T-helper 9 cell (primary cell): ENCODE results near the gene UNC79.

Experiments used
- DNase-seq: peaks from one replicate; pipeline ENCODE4 v3.0.0-alpha.2; 2020

UNC79 gene

DNA sequence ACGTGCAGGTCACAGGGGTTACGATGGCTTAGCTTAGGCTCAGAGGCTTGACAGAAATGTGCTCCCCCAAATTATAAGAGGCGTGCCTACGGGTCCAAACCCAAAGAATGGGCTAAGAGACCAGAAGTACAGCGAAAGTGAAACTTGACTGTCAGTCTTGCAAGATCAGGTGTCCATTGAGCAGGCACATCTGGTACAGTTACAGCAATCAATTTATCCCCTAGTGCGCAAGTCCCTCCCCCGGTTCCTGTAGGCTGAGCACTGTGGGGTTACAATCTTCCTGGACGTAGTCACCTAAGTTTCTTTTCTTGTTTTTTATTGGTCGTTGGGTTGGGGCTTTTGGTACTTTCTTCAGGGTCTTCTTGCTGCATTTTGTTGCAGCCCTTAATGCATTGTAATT, 134.2 kb downstream of the UNC79 start:
- no peak for DNase-seq

DNA sequence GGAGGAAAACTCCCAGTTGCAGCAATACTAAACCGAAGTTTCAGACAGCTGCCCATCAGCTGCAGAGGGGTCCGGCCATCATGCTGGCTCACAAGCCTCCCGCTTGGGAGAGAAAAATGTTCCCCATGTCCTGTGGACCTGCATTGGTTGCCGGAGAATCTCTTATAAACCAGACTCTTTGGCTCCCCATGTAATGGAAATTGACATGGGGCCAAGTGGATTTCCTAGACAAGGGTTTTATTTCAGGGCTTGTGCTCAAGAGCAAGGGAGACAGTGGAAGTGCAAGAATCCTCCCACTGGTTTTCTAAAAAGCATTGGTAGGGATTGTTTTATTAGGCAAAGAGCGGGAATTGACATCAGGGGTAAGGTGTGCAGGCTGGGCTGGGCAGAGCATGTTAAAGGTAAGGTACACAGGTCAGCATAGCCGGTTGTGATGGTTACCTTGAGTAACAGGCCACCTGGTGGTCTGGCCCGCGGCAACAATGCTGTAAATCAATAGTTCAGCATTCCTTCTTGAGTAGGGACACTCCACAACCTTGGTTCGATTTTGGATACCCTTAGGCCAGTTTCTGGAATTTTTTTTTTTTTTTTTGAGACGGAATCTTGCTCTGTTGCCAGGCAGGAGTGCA, 135.4 kb downstream of the UNC79 start:
- no peak for DNase-seq

DNA sequence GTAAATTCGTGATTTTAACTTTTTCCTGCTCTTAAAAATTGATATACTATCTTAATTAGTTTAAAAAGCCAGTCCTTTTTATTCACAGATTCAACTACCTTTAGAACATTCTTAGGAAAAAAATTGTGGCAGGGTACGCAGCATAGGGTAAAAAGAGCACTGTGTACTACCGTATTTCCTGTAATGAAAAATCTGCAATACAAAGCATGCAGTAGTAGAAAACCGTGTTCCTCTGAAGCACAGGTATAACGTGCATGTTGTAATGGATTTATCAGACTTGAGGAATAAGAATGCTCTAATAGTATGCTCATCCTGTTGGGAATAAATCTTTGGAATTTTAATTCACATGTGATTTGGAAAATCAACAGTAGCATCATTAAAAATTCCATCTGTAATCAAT, 140.5 kb downstream of the UNC79 start:
- DNase-seq, result no peak

DNA sequence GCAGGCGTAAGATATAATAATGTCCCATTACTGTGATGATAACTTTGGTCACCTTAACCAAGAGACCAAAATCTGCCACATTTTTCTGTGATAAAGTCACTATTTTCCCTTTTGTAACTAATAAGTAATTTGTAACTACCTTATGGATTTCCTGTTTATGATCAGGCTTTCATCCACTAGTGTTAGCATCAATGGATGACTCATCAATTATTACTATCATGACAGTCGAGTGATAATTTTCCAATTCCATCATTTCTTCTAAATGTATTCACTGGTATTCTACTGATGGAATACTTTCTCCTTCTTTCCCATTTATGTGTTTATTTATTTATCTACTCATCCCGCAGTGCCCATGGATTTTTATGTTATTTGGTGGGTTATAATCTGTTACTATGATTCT, 148.4 kb downstream of the UNC79 start:
- DNase-seq, result no peak

DNA sequence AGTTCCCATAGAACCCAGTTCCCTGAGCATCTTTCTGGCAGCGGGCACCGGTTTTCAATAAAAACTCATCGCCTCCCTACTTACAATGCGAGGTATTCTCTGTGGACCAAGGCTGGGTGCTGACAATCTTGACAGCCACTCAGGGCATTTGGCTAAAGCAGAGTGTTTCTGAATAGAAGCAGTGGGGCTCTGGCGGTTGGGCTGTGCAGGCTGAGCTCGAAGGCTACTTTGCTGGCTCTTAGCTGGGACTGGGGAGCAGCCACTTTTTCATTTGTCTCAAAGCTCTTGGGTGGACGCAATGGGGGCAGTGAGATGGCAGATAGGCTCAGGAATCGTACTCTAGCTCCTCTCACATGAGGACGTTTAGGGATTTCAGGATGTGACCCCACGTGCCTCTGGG, 151.8 kb downstream of the UNC79 start:
- no peak for DNase-seq

DNA sequence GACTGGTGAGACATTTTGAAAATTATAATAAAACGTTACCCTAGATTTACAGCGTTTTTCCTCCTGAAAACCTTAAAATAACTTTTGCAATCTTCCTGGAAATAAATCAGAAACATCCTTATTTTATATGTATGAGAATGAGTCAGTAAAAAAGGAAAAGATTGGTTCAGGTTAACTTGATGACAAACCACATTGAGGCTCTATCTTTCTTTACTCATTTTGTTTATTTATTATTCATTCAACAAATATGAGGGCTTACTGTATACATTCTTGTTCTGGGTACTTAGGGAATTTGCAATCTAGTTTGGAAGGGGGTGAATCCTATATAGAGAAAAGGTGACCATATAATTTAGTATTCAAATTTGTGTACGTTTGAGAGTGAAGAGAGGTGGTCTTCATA, 156.6 kb downstream of the UNC79 start:
- DNase-seq, result no peak

DNA sequence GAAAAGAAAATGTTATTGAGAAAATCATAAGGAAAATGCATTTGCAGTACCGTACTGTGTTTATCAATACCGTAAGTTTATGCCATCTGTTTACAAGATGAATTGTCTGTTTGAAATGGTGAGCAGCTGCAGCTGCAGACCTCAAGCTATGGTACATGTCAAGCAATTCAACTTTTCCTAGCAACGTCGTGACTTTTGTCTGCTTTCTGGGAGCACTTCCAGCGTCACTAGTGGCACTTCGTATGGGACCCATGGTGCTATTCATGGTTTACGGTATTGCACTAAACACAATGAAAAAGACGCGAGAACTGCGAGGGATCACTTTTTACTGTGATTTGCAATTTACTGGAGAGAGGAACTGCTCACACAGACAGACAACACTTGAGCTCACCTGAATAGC, 160.8 kb downstream of the UNC79 start:
- no peak for DNase-seq

DNA sequence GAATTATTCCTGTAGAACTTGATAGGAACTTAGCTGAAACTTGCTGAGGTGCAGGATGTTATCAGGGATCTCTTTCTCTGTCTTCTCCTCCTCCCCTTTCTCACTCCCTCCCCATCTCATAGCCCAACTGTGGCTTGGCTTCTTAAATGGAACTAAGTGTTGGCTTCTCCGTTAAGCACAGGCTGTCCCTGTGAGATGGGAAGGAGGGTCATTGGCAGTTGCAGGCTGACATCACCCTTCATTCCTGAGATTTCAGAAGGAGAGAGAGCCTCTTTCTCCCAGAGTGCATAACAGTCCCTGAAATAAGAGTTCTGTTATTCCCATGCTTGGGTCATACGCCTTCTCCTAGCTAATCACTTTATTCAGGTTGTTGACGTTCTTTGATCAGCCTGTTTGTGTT, 162.0 kb downstream of the UNC79 start:
- DNase-seq, result no peak

DNA sequence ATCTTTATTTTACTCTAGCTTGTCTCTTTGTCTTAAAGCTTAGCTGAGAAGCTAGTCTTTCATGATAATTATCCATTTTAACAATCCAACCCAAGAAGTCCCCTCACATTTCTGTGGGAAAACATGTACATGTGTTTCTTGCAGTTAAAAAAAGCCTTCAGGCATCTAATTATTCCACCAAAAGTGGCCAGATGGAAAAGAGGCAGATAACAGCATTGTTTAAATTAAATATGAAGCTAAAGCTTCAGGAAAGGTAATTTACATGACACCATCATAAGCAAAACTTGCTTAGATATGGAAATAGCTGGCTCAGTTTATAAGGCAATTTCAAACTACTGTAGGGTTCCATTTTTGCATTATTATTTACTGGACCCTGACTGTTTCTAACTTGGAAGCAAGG, 175.4 kb downstream of the UNC79 start:
- DNase-seq, result no peak

DNA sequence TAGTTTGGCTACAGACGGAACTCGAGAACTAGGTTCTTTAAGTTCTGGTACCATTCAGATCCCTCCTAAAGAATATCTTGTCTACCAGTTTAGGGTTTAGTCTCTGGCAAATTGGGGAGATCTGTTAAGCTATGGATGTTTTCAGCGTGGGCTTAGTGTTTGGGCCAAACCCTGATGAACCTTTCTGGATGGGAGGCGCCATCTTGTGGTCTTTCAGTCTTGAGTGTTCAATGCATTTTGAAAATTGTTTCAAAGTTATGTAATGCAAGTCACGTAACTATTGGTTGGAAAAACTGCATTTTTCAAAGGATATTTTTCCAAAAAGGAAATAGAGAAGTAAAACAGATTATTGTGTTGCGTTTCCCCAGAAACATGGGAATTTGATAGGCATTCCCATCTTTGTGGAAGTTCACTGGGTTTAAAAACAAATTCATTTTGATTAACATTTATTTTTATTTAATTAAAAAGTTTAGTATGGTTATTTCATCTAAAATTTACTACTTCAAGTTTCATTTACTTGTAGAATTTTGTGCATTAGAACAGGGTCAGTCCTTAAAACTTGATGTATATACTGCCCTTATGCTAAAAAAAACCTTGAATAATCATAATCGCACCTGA, 188.5 kb downstream of the UNC79 start:
- DNase-seq, result no peak

DNA sequence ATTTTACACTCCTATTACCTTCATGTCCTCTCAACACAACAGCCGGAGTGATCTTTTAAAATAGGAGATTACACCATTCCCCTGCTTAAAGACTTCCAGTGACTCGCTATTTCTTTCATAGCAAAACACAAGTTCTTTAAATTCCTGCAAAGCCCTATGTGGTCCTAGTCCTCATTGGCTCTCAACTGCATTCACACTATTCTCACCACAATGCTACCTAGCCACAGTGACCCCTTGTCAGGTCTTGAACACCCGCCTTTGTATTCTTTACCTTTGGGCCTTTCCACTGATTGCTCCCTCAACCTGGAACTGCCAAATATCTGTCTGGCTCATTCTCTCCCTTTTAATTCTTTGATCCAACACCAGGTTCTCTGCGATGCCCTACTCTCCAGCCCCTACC, 197.3 kb downstream of the UNC79 start:
- no peak for DNase-seq

DNA sequence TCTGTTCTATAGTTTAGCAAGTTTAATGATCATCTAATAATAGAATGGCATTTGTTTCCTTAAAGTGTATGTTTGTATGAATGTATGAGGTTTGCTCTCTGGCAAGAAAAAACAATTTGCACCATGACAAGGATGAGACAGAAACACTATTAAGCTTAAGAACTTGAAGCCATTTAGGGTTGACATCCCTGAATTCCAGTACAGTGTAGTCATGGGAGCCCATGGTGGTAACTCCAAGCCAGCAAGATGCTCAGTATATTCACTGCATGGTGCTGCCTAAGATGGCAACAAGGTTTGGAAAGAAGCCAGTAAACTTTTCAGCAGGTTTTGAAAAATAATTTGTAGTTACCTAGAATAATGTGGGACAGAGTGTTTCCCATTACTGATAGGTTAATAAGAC, 198.9 kb downstream of the UNC79 start:
- DNase-seq, result no peak

DNA sequence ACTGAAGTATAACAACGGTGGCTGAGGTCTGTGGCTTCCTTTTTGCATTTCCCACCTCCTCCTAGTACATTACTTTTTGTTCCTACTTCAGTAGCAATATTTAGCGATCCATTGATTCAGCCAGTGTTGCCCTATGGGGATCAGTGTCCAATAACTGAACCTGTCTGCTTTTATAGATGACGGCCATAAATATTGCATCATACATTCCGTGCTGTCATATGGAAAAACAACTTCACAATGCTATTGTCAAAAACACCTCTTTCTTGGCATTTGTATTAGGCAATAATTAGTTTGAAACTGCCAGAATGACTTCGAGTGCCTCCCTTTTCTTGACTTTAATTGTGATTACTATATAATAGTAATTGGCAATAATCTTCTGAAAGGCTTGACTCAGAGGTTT, 208.1 kb downstream of the UNC79 start:
- no peak for DNase-seq

DNA sequence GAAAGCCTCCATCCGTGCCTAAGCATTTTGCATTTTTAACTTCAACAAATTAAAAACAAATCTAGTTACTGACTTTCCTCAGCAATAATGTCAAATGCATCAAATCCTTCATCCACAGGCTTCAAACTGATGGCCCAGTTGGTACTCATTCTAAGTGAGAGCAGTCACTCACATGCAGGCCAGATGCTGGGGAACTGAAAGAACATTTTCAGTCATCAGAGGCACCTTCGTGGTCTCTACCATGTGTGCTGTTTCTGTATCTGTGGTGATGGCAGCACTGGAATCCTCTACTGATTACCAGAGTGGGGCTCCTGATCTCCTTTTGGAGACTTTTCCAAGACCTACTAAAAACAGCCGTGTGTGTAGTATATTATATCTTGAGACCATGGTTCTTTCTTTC, 212.4 kb downstream of the UNC79 start:
- DNase-seq, result no peak

DNA sequence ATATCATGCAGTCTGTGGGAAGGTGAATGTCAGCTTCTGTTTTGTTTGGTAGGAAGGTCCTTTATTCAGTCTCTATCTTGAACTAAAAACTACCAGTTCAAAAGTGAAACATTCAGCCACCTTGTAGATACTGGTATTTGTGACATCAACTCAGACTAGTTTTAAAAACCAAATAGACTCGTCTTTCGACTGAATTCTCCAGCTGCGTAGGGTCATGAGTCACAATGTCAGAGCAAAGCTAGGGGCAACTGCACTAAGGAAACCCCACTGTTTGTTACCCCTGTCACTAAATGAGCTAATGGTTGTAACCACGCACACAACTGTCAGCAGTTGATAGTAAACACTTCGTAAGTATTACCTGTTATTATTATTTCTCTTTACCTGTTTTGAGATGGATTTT, 212.9 kb downstream of the UNC79 start:
- no peak for DNase-seq

DNA sequence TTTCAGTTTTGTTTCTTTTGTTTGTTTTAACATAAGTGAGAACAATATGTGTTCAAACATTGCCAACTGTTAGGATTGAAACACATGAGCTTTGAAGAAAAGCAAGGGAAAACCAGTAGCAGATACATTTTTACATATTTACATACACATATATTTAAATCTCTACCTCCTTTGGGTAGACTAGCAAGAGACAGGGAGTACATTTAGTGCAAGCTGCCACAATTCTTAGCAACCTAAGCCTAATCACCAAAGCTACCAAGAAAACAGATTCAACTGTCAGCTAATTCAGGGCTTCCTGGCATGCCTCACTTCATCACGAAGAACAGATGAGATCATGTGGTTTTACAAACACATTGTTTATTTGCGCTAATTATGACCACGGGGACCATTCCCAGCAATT, 214.5 kb downstream of the UNC79 start:
- DNase-seq, result no peak

DNA sequence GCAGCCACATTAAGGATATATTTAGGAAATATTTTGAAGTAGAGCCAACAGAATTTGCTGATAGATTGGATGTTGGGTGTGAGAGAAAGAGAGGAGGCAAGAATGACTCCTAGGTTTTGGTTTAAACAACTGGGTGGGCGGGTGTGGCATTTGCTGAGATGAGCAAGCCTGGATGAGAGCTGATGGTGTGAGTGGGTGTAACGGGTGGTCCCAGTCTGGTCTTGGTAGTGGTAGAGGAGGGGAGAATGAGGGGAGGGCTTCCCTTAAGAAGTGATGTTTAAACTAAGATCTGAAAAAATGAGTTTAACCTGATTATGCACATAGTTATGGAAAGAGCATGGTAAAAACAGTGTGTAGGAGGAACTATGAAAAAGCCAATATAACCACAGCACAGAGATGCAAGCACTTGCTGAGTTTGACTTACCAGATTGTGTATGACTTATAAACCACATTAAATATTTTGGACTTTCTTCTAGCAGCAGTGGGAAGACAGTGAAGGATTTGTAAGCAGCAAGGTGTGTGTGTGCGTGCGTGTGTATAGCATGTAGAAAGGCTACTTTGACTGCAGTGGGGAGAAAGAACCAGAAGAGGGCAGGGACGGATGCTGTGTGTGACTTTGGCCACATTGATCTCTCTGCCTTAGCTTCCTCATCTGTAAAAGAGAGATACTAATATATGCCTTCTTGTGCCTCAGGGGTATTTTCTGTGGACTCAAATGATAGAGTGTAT, 217.9 kb downstream of the UNC79 start:
- DNase-seq, result no peak

DNA sequence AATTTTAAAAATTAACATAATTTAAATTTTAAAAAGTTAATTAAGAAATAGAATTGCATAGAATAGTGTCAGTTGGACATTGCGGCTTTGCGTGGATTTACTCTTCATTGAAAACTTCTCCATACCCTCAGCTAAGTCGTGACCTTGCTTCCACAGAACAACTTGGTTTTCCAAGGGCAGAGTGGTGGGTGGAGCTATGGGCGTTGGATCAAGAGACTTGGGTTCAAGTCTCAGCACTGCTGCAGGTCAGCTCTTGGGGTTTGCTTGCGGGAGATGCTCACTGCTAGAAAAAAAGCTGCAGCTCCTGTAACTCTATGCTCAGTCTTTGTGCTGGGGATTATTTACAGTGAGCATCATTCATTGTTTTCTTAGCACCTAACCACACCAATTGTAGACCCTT, 223.9 kb downstream of the UNC79 start:
- no peak for DNase-seq

DNA sequence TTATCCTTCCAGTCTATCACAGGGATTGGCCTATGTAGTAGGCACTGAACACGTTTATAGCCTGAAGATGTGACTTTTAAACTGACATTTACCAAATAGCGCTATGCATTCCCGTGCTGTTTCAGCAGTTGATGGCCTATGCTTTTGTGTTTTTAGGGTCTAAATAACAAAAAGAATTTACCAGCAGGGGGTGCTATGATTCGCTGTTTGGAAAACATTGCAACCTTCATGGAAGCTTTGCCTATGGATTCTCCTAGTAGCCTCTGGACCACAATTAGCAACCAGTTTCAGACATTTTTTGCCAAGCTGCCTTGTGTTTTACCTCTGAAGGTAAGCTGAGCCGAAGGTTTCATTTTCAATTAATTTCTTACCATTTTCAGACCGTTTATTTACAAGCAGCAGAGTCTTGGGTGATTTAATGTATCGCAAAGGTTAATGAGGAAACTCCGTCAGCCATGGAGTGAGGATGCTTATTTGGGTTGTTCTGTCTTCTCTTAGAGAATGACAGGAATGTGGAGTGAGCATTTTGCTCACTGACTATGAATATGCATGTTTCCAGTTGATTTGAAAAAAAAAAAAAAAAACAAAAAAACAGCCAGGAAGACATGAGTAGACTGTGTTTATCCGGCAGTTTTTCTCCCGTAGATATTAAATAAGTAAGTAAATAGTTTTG, 224.5 kb downstream of the UNC79 start:
- DNase-seq, result no peak

DNA sequence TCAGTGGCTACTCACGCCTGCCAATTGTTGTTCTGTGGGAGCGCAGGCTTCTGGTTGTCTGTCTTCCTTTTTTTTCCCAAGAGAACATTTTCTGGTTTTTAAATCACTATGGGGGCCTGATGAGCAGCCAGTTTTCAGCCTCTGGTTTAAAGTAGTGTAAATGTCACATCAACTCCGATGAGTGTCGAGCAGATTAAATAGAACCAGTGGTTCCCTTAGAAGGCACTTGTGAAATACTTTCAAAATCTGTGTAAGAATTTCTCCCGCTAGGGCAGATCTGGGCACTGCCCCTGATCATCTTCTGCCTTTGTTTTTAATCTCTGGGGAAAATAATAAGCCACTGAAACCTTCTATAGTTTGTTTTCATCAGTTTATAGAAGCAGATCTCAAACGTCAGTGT, 227.1 kb downstream of the UNC79 start:
- no peak for DNase-seq

DNA sequence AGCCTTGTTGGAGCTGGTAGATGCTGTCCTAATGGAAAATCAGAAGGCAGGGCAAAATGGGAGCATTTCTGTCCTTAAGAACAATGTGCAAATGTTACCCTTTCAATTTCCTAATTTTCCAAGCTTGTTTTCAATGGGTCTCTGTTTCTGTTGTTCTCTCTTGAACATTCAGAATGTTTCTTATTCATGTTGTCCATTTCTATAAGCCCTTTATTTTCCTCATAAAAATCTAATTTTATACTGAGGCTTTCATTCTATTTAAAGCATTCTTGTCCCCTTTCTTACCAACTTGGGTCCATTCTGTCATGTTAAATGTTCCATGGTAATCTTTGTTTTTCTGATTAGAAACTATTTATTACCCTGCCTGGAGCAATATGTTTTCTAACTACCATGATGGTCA, 232.6 kb downstream of the UNC79 start:
- no peak for DNase-seq

DNA sequence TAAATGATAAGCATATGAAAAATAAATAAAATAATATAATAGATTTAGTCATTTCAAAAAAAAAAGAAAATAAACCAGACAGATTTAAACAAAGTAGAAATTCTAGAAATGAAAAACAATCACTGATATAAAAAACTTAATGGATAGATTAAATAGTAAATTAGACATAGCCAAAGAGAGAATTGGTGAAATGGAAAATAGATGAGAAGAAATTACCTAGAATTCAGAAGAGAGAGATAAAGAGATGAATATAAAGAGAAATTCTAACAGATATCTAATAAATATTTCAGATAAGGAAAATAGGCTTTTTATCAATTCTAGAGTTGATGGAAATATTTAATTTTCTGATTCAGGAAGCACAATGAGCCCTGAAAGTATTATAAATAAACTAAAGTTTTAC, 234.4 kb downstream of the UNC79 start:
- no peak for DNase-seq

DNA sequence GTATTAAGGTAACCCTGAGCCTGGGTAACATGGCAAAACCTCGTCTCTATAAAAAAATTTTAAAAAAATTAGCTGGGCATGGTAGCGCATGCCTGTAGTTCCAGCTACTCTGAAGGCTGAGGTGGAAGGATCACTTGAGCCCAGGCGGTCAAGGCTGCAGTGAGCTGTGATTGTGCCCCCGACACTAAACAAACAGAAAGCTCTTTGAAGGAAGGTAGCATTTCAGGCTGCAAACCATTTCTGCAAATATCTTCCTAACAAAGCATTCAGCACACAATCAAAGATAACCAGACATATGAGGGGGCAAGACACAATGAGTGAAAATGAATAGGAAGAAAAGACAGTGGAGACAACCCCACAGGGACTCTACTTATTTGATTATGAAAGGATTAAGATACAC, 238.9 kb downstream of the UNC79 start:
- no peak for DNase-seq

DNA sequence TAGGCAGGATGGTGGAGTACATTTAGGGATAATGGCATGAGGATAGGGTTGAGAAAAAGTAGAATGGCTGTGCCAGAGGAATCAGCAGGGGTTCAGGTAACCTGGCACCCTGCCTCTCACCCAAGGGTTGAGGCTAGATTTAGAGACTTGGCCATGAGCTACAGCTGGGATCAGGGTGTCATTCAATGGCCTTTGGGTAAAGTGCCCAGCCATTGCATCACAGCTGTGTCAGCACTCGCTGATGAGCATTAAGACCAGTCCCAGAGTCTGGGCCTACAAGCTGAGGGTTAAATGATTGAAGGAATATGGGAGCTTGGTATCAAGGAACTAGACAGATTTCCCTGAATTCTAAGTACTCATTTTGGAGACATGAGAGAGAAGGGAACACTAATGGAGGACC, 243.6 kb downstream of the UNC79 start:
- DNase-seq, result no peak
